Measurements from ENCODE around the gene TJP3.

TJP3 gene

DNA sequence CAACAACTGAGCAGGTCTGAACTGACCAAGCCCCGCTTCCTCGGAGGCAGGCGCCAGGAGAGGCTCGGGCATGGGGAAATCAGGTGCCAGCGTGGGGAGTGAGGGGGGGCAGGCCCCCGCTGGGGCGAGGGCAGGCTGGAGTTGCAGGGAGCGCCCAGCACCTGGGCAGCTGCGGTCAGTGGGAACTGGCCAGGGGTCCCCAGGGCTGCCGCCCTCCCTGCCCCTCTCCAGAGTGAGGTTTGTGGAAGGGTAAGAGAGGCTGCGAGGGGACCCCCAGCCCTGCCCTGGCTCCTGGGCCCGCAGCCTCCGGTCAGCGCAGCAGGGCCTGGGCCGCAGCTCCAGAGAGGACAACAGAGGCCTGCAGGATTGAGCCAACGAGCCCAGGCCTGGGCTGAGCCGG is 40.4 kb upstream of the TJP3 start:
- ATAC-seq (ENCODE audit: low read depth) (no peak), DNase-seq (ENCODE audit: low spot score in 2 of 2) (no peak)
- H3K27ac Mint-ChIP-seq, result no peak overlapping the region
- H3K4me1 Mint-ChIP-seq, result peaks cover 23% of the 10 kb centered on the region
- peaks cover 19% of the 10 kb centered on the region for H3K36me3 Mint-ChIP-seq
- H3K9me3 Mint-ChIP-seq, result no peaks in the 10 kb centered on the region
- H3K4me3 Mint-ChIP-seq, result no peak overlapping the region
- H3K27me3 Mint-ChIP-seq, result peaks cover 2% of the 10 kb centered on the region

GRCh38 chr19:3668331-3669081 is 39.7 kb upstream of the TJP3 start:
- ATAC-seq (ENCODE audit: low read depth) (no peak), DNase-seq (ENCODE audit: low spot score in 2 of 2) (no peak)
- H3K9me3 Mint-ChIP-seq, result no peaks in the 10 kb centered on the region
- H3K36me3 Mint-ChIP-seq, result peaks cover 16% of the 10 kb centered on the region
- peaks cover 2% of the 10 kb centered on the region for H3K27me3 Mint-ChIP-seq
- no peak overlapping the region for H3K27ac Mint-ChIP-seq
- peaks cover 23% of the 10 kb centered on the region for H3K4me1 Mint-ChIP-seq
- H3K4me3 Mint-ChIP-seq, result no peak overlapping the region

DNA sequence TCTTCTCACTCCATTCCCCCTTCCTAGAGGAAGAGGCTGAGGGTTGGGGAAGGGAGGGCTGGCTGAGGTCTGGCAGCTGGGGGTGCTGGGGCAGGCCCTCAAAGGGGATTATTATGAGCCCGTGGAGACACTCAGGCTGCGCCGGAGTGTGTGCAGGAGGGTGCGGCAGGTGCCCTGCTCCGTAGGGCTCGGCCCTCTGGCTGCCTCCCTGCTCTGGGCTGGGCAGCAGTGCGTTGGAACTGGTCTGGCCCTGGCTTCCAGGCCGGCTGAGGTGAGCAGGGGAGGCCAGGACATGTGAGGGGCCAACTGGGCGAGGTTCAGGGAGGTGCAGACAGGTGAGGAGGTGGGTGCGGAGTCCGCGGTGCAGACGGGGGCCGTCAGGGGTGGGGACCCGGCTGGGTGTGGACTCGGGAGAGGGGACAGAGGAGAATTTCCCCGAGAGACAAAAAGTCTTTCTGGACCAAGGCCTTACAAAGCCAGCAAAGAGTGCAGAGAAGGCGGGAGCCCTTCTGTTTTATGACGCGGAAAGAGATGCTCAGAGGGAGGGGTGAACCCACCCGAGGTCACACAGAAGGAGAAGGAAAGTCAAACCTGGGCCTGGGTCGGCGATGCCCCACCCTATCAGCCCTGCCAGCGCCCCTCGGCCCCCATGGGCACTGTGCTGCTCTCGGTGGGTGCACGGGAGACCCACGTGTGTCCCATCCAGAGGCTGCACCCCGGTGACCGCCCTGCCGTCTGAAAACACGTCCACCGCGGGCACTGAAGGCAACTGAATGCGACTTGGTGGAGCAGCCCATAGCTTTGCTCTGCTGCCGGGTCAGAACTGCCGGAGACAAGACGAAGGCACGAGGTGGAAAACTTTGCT is 38.9 kb upstream of the TJP3 start:
- ATAC-seq (ENCODE audit: low read depth) (no peak), DNase-seq (ENCODE audit: low spot score in 2 of 2) (no peak)
- peaks cover 14% of the 10 kb centered on the region for H3K36me3 Mint-ChIP-seq
- H3K4me1 Mint-ChIP-seq, result peaks cover 23% of the 10 kb centered on the region
- H3K27me3 Mint-ChIP-seq, result peaks cover 2% of the 10 kb centered on the region
- H3K9me3 Mint-ChIP-seq, result no peaks in the 10 kb centered on the region
- no peak overlapping the region for H3K27ac Mint-ChIP-seq
- no peak overlapping the region for H3K4me3 Mint-ChIP-seq

DNA sequence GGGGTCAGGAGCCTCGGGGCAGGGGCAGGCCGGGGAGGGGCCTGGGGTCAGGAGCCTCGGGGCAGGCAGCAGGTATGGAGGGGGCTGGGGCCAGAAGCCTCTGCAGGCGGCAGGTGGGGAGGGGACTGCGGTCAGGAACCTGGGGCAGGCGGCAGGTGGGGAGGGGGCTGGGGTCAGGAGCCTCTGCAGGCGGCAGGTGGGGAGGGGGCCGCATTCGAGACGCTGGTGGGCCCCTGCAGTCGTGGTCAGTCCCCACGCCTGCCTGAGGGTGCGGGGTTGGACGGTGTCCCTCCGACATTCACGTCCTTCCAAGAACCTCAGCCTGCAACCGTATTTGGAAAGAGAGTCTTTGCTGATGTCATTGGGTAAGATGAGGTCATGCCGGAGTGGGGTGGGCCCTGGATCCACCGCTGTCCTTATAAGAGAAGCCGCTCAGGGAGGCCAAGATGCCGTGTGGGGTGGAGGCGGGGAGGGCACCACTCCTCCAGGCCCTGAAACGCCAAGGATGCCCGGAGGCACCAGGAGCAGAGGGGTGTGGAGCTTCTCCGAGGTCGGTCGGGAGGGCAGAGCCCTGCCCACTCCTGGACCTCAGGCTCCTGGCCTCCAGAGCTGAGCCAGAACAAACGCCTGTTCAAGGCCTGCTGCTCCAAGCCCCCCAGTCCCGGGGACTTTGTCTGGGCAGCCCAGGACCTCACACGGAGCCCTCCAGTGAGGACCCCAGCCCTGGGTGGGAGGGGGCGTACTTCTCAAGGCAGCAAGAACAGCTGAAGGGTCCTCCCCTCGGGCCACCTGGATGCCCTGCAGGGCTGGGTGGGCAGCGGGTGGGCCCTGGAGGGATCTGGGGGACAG is 38.0 kb upstream of the TJP3 start:
- peak overlapping the region; percentile 71 for H3K4me3 Mint-ChIP-seq
- no peaks in the 10 kb centered on the region for H3K9me3 Mint-ChIP-seq
- no peak overlapping the region for H3K27ac Mint-ChIP-seq
- H3K36me3 Mint-ChIP-seq, result peaks cover 17% of the 10 kb centered on the region
- DNase-seq (ENCODE audit: low spot score in 2 of 2), result no peak
- peaks cover 22% of the 10 kb centered on the region for H3K4me1 Mint-ChIP-seq
- peaks cover 2% of the 10 kb centered on the region for H3K27me3 Mint-ChIP-seq
- no peak for ATAC-seq (ENCODE audit: low read depth)

DNA sequence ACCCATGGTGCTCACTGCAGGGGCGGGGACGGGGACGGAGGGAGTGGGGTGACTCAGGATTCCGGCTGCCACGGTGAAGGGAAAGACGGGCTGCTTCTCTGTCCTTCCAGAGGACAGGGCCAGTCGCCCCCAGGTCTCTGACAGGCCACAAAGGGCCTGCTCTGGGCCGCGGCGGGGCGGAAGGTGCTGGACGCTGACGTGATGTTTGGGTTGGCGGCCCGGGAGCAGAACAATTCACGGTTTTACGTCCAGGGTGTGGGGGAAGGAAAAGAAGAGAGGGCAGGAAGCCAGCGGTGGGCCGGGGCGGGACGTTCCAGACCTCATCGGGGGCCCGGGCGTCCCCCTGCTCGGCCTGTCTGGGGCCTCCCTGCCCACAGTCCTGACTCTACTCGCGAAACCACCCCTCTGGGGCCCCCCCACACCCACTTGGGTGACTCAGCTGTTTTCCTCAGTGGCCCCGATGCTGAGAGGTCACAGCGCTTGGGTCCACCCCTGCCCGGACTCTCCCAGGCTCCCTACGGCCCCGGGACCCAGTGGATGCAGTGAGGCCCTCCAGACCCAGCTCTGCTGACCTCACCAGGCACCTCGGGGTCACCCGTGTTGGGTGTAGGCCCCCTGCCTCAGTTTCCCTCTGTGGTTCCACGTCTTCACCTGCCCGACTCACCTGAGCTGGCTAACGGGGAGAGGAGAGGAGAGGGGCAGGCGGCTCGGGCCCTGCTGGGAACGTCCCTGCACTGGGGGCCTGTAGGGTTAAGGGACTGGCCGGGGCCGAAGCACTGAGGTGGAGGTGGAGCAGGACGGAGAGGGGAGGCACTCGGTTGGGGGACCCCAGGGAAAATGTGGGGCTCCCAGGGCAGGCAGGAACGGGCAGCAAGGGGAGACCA is 37.1 kb upstream of the TJP3 start:
- H3K4me3 Mint-ChIP-seq, result peak overlapping the region; percentile 71
- H3K4me1 Mint-ChIP-seq, result peaks cover 19% of the 10 kb centered on the region
- H3K27ac Mint-ChIP-seq, result no peak overlapping the region
- DNase-seq (ENCODE audit: low spot score in 2 of 2), result no peak
- peaks cover 2% of the 10 kb centered on the region for H3K27me3 Mint-ChIP-seq
- no peaks in the 10 kb centered on the region for H3K9me3 Mint-ChIP-seq
- H3K36me3 Mint-ChIP-seq, result peaks cover 16% of the 10 kb centered on the region
- peak; percentile 34 for ATAC-seq (ENCODE audit: low read depth)

DNA sequence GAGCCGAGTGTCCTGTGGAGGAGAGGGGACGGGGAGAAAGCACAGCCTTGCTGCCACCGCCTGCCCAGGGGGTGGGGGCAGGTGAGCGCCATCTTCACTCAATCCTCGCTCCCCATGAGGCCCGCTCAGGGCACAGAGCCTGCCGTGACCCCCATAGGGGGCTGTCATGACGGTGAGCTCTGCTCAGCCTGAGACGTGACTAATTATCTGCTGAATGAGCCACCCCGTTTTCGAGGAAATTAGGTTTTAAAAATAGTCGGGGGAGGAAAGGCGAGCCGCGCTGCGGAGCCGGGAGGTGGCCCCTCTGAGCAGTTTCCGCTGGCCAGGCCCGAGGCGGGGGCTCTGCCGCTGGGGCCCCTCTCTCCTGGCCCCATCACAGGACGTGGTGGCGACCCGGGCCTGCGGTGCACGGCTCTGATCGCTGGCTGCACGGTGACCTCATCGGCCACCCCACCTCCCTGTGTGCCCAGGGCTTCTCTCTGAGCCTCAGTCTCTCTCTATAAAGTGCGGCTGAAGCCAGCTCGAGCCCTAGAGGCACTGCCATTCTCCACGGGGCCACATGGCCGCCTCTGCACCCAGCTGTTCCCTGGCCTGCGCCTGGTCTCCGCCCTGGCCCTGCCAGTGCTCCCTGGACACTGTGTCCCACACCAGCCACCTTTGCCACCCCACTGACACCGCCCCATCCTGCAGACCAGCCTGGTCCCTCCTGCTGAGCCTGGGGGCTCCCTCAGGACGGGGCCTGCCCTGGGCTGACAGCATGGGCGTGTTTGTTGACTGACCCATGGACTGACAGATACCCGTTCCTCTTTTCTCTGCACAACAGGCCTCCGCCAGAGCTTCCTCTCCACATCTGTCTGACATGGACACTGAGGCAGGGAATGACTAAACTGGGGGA is 36.3 kb upstream of the TJP3 start:
- Mint-ChIP-seq H3K4me1 (peaks cover 14% of the 10 kb centered on the region), H3K27me3 (peaks cover 2% of the 10 kb centered on the region), H3K9me3 (no peaks in the 10 kb centered on the region), H3K36me3 (peaks cover 11% of the 10 kb centered on the region), H3K4me3 (peak overlapping the region; percentile 18), H3K27ac (no peak overlapping the region)
- DNase-seq (ENCODE audit: low spot score in 2 of 2), result no peak
- peak; percentile 35 for ATAC-seq (ENCODE audit: low read depth)

DNA sequence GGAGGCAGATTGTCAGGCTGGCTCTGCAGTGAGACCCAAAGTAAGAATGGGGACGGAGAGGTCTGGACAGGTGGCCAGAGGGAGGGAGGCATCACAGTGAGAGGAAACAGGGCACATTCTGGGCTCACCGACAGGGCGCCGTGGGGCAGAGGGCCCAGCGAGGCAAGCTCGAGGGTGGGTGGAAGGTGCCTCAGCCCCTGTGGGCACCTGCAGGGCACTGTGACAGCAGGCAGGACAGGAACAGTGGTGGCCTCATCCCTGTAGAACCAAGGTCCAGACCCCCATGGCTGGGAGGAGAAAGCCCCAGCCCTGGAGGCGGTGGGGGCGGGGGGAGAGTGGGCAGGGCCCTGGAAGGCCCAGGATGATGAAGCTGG is 35.6 kb upstream of the TJP3 start:
- no peak for DNase-seq (ENCODE audit: low spot score in 2 of 2)
- Mint-ChIP-seq H3K4me3 (no peak overlapping the region), H3K4me1 (peaks cover 14% of the 10 kb centered on the region), H3K27me3 (peaks cover 2% of the 10 kb centered on the region), H3K27ac (no peak overlapping the region), H3K36me3 (peaks cover 8% of the 10 kb centered on the region), H3K9me3 (no peaks in the 10 kb centered on the region)
- no peak for ATAC-seq (ENCODE audit: low read depth)

GRCh38 chr19:3672993-3673392 is 35.2 kb upstream of the TJP3 start:
- Mint-ChIP-seq H3K4me3 (no peak overlapping the region), H3K27ac (no peak overlapping the region), H3K4me1 (peaks cover 16% of the 10 kb centered on the region), H3K36me3 (peaks cover 8% of the 10 kb centered on the region), H3K27me3 (peaks cover 2% of the 10 kb centered on the region), H3K9me3 (no peaks in the 10 kb centered on the region)
- ATAC-seq (ENCODE audit: low read depth) (no peak), DNase-seq (ENCODE audit: low spot score in 2 of 2) (no peak)

DNA sequence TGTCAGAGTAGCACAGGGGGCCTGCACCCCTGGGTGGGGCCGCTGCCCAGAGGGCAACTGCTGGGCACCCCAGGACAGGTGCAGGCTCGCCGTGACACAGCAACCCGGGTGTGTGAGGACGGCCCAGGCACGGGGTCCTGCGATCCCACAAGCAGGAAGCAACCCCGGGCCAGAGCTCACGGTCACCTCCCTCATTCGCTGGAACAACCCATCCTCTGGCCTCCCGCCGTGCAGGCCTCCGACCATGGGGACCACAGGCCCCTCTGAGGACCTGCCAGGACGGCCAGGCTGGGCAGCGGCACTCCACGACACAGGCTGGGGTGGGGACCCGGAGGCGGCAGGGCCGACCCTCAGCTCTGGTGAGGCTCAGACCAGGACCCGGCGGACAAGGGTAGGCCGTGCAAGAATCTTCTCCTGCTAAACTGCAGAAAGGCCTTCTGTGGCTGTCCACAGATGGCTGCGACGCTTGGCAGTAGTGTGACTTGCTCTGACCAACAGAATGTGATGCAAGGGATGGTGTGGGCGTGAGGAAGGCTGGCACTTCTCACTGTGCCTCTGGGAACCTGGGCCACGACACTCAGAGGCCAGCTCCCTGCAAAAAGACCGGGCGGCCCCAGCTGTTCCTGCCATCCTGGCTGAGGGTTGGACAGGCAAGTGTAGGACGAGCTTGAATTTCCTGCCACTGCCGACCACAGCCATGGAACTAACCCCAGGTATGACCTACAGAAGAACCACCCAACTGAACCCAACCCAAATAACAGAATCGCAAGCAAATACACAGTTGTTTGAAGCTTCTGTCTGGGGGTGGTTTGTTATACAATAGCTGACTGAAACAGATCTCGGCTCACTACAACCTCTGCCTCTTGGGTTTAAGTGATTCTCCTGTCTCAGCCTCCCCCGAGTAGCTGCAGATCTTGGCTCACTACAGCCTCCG is 34.4 kb upstream of the TJP3 start:
- peaks cover 2% of the 10 kb centered on the region for H3K27me3 Mint-ChIP-seq
- no peak overlapping the region for H3K27ac Mint-ChIP-seq
- no peak overlapping the region for H3K4me3 Mint-ChIP-seq
- H3K4me1 Mint-ChIP-seq, result peaks cover 18% of the 10 kb centered on the region
- ATAC-seq (ENCODE audit: low read depth), result no peak
- H3K36me3 Mint-ChIP-seq, result peaks cover 8% of the 10 kb centered on the region
- DNase-seq (ENCODE audit: low spot score in 2 of 2), result no peak
- H3K9me3 Mint-ChIP-seq, result no peaks in the 10 kb centered on the region

DNA sequence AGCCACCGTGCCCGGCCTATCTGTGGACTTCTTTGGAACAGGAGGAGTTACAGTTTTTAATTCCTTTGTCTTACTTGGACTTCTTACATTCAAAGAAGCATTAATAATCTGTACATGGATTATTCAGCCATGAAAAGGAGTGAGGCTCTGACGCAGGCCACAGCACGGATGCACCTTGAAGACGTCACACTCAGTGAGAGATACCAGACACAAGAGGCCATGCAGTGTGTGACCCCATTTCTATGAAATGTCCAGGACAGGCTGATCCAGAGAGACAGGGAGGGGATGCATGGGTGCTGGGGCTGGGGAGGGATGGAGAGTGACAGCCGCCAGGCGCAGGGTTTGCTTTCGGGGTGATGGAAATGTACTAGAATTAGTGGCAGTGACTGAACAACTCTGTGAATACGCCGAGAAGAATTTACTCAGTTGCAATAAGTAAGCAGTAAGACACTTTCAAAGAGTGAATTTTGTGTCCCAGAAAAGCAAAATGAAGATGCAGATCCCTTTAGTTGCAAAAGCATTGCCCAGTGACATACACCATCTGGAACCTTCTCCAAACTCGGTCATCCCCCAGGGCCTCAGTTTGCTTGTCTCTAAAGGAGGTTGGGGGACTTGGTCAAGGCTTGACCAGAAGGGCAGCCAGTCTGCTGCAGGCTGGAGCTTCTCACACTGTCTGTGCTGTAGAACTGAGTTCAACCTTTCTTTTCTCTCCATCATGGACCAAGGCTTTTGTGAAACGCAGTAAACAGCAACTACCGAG is 33.2 kb upstream of the TJP3 start:
- no peak for DNase-seq (ENCODE audit: low spot score in 2 of 2)
- Mint-ChIP-seq H3K36me3 (peaks cover 13% of the 10 kb centered on the region), H3K4me1 (peaks cover 23% of the 10 kb centered on the region), H3K27ac (no peak overlapping the region), H3K27me3 (peaks cover 2% of the 10 kb centered on the region), H3K9me3 (no peaks in the 10 kb centered on the region), H3K4me3 (no peak overlapping the region)
- ATAC-seq (ENCODE audit: low read depth), result no peak

- no peak overlapping the region for H3K4me3 Mint-ChIP-seq
- H3K27ac Mint-ChIP-seq, result no peak overlapping the region
- ATAC-seq (ENCODE audit: low read depth) (no peak), DNase-seq (ENCODE audit: low spot score in 2 of 2) (no peak)
- H3K4me1 Mint-ChIP-seq, result peaks cover 15% of the 10 kb centered on the region
- H3K9me3 Mint-ChIP-seq, result no peaks in the 10 kb centered on the region
- no peaks in the 10 kb centered on the region for H3K27me3 Mint-ChIP-seq
- peaks cover 15% of the 10 kb centered on the region for H3K36me3 Mint-ChIP-seq
Measured at GRCh38 chr19:3678188-3678587, 30.0 kb upstream of the TJP3 start.
